Activated CD4-positive, alpha-beta T cell treated with anti-CD3 and anti-CD28 coated beads, Interleukin-2, amount 10 ng/mL, durations not matched to agents 24 days and 14 days (primary cell): ENCODE data around the gene RARRES1. TPM values are rescaled to one million over a fixed set of nuclear protein-coding genes. Genes with fewer than 3 reads are reported as not detected.
A peak's percentile ranks its signal among the peaks of the same experiment; 100 is the strongest.

Experiments
- DNase-seq: peaks from one replicate; pipeline ENCODE4 v3.0.0; 2022
- H3K27ac Mint-ChIP-seq: one replicate; pipeline ENCODE4 v1.8.0; 2022; ENCODE audit warnings: mild to moderate bottlenecking, mixed read lengths
- H3K27me3 Mint-ChIP-seq: one replicate; pipeline ENCODE4 v1.8.0; 2022; ENCODE audit warnings: mixed read lengths
- H3K36me3 Mint-ChIP-seq: one replicate; pipeline ENCODE4 v1.8.0; 2022; ENCODE audit warnings: low read depth, mild to moderate bottlenecking, mixed read lengths
- H3K4me1 Mint-ChIP-seq: one replicate; pipeline ENCODE4 v1.8.0; 2021; ENCODE audit warnings: mixed read lengths
- H3K4me3 Mint-ChIP-seq: one replicate; pipeline ENCODE4 v1.8.0; 2022; ENCODE audit warnings: mild to moderate bottlenecking, moderate library complexity, mixed read lengths
- H3K9me3 Mint-ChIP-seq: one replicate; pipeline ENCODE4 v1.8.0; 2021; ENCODE audit warnings: mixed read lengths
- intact Hi-C: fragments of 100-400 bp; cut with micrococcal nuclease; formaldehyde crosslinking; loops from one replicate; pipeline ENCODE4 v1.15.1; 2023
- total RNA-seq: library from RNA; stranded (reverse); gene quantifications from 2 replicates; pipeline ENCODE4 v1.2.3, GENCODE V29; 2022

The RARRES1 gene
- total RNA-seq, 1 donor from 2014 or later = not detected

DNA sequence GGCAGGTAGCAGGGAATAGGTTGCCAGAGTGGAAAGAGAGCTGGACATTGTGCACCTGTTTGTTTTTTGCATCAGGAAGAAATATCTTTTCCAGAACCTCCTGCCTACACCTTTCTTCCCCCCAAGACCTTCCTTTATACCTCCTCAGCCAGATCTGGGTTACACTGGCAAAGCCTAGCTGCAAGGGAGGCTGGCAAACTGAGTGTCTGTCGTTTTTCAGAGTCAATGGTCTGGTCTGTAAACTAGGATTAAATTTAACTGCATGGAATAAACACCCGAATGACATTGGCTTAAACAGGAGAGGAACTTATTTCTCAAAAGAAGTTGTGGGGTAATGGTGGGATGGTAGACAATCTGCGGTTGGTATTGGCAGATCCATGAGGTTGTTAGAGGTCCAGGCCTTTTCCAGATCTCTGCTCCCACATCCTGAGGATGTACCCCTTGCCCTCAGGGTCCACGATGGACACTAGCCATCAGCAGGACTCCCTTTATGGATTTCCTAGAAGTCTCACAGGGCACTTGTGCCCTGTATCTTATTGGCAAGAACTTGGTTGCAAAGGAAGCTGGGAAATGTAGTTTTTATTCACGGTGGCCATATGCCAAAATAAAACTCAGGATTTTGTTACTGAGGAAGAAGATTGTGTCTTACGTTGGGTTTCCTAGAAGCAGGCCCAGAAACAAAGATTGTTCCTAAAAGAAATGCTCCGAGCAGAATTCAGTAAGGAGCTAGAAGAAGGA, 3.2 kb upstream of the RARRES1 start:
- Mint-ChIP-seq H3K27me3 (no peaks in the 10 kb centered on the region), H3K27ac (no peak overlapping the region), H3K4me1 (peaks cover 1% of the 10 kb centered on the region), H3K36me3 (no peaks in the 10 kb centered on the region), H3K4me3 (no peak overlapping the region), H3K9me3 (peaks cover 4% of the 10 kb centered on the region)
- intact Hi-C loops = no loop called here
- DNase-seq = no peak

GRCh38 chr3:158733656-158734055, 1.4 kb upstream of the RARRES1 start:
- Mint-ChIP-seq H3K27me3 (no peaks in the 10 kb centered on the region), H3K9me3 (peaks cover 4% of the 10 kb centered on the region), H3K27ac (no peak overlapping the region), H3K4me1 (peaks cover 5% of the 10 kb centered on the region), H3K4me3 (no peak overlapping the region), H3K36me3 (no peaks in the 10 kb centered on the region)
- DNase-seq = no peak
- intact Hi-C loops = loop anchor here (5.0 kb wide), 1 partner anchor 61 kb away; the partner anchor contains the start of gene LXN

- no peak overlapping the region for H3K4me3 Mint-ChIP-seq
- peaks cover 4% of the 10 kb centered on the region for H3K9me3 Mint-ChIP-seq
- H3K4me1 Mint-ChIP-seq = peaks cover 9% of the 10 kb centered on the region
- no peak overlapping the region for H3K27ac Mint-ChIP-seq
- H3K27me3 Mint-ChIP-seq = no peaks in the 10 kb centered on the region
- H3K36me3 Mint-ChIP-seq = no peaks in the 10 kb centered on the region
- intact Hi-C loops = loop anchor here (5.0 kb wide), 1 partner anchor 61 kb away; the partner anchor contains the start of gene LXN
- DNase-seq = no peak
These were observed 571 bp upstream of the RARRES1 start for GRCh38 chr3:158732856-158733200.

DNA sequence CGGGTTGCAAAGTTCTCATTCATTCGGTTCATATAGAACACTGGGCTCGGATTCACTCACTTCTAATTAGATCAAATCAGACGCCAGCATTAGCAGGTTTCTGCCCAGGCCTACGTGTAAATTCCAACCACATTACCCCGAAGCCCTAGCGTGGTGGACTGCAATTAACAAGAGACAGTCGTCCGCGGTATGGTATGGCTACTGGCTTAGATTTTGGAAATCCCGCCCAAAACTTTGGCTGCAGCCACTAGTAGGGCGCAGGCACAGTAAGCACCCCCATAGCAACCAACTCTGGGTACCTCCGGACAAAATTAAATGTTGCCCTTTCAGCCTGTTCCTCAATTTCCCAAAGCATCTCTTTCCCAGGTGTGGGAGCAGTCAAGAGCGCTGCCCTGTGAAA, 771 bp downstream of the RARRES1 start:
- Mint-ChIP-seq H3K4me1 (peaks cover 16% of the 10 kb centered on the region), H3K27ac (no peak overlapping the region), H3K36me3 (no peaks in the 10 kb centered on the region), H3K9me3 (peaks cover 4% of the 10 kb centered on the region), H3K4me3 (peak overlapping the region; percentile 72), H3K27me3 (no peaks in the 10 kb centered on the region)
- intact Hi-C loops = loop anchor here (1.0 to 5.0 kb wide), 2 partner anchors 42 to 59 kb away; partner anchors contain the start of gene LXN
- DNase-seq = no peak

DNA sequence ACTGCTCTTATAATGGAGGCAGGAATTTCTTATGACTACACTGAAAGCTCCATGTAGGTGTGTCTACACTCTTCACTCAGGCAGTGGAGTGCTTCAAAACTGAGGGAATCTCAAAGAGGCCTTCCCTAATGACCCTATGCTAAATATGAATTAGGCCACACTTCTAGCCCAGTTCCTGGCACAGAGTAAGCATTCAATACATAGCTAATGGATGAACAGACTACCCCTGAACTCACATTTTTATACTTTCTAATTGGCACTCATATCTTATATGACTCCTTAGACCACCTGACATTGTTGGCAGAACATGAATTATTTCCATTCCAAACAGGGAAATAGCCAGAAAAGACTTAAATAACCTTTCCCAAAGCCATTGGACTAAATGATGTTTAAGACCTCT, 3.4 kb downstream of the RARRES1 start:
- Mint-ChIP-seq H3K9me3 (no peaks in the 10 kb centered on the region), H3K4me1 (peaks cover 27% of the 10 kb centered on the region), H3K27ac (no peak overlapping the region), H3K4me3 (no peak overlapping the region), H3K36me3 (no peaks in the 10 kb centered on the region), H3K27me3 (no peaks in the 10 kb centered on the region)
- intact Hi-C loops = no loop called here
- DNase-seq = no peak

- H3K4me3 Mint-ChIP-seq = peak overlapping the region; percentile 50
- no peaks in the 10 kb centered on the region for H3K27me3 Mint-ChIP-seq
- no peak for DNase-seq
- H3K36me3 Mint-ChIP-seq = peaks cover under 1% of the 10 kb centered on the region
- peak overlapping the region; percentile 48 for H3K27ac Mint-ChIP-seq
- peaks cover 31% of the 10 kb centered on the region for H3K4me1 Mint-ChIP-seq
- intact Hi-C loops = no loop called here
- H3K9me3 Mint-ChIP-seq = no peaks in the 10 kb centered on the region
These were observed 4.2 kb downstream of the RARRES1 start for GRCh38 chr3:158728061-158728377.

GRCh38 chr3:158727206-158728060, 4.8 kb downstream of the RARRES1 start:
- DNase-seq = peak; percentile 86
- Mint-ChIP-seq H3K27me3 (no peaks in the 10 kb centered on the region), H3K9me3 (no peaks in the 10 kb centered on the region), H3K27ac (no peak overlapping the region), H3K4me3 (peak overlapping the region; percentile 50), H3K4me1 (peaks cover 34% of the 10 kb centered on the region), H3K36me3 (peaks cover 4% of the 10 kb centered on the region)
- intact Hi-C loops = loop anchor here (1.0 kb wide), 1 partner anchor 64 kb away; no protein-coding TSS in a partner anchor

DNA sequence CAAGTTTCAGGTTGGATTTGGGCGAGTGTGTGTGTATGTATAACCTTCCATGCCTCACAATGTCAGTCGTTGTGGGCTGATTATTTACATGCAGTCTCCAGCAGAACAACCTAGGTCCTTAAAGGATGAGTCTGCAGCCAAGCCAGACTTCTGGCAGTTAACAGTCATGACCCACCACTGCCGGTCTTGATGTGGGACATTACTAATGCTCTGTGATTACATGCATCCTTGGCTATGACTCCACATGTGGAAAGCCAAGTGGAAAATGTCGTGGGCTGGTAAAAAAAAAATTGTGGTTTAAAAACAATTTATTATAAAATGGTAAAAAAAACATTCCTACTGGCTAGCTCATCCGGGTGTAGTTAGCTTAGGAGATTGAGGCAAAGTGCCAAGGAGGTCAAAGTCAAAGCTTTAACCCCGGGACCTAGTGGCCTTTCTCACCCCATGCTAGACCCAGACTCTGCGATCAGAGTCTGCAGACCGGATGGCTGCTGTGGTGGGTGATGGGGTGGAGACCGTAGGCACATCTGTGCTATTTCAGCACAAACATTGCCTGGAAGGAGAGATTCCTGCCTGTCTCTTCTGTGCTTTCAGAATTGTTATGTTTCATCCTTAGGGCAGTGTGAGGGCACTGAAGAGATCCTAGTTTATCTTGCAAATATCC, 6.8 kb downstream of the RARRES1 start:
- Mint-ChIP-seq H3K4me1 (peaks cover 42% of the 10 kb centered on the region), H3K36me3 (peaks cover 10% of the 10 kb centered on the region), H3K9me3 (no peaks in the 10 kb centered on the region), H3K4me3 (no peak overlapping the region), H3K27me3 (no peaks in the 10 kb centered on the region), H3K27ac (peak overlapping the region; percentile 70)
- intact Hi-C loops = no loop called here
- DNase-seq = no peak

DNA sequence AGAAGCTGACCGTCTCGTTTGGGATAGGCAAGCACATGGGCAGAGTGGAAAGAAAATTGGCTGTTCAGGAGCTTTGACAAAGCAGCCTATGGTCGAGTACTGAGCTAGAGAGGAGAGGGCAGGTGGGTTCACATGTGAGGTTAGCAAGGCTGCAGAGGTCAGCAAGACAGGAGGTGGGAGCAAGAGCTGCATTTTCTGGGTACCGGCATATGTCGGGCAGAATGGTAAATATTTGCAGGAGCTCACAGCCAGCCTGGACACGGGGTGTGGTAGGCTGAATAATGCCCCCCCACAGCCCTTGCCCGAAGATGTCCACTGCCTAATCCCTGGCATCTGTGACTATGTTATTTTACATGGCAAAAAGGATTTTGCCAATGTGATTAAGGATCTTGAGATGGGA, 8.3 kb downstream of the RARRES1 start:
- H3K9me3 Mint-ChIP-seq = no peaks in the 10 kb centered on the region
- intact Hi-C loops = loop anchor here (1.0 kb wide), 1 partner anchor 67 kb away; no protein-coding TSS in a partner anchor
- no peak for DNase-seq
- peaks cover 13% of the 10 kb centered on the region for H3K36me3 Mint-ChIP-seq
- H3K4me3 Mint-ChIP-seq = no peak overlapping the region
- H3K4me1 Mint-ChIP-seq = peaks cover 42% of the 10 kb centered on the region
- H3K27ac Mint-ChIP-seq = peak overlapping the region; percentile 96
- no peaks in the 10 kb centered on the region for H3K27me3 Mint-ChIP-seq

GRCh38 chr3:158722108-158722507, 10.1 kb downstream of the RARRES1 start:
- H3K36me3 Mint-ChIP-seq = peaks cover 14% of the 10 kb centered on the region
- H3K4me3 Mint-ChIP-seq = no peak overlapping the region
- H3K27ac Mint-ChIP-seq = no peak overlapping the region

GRCh38 chr3:158718490-158719170, 13.6 kb downstream of the RARRES1 start:
- no peaks in the 10 kb centered on the region for H3K27me3 Mint-ChIP-seq
- intact Hi-C loops = no loop called here
- H3K36me3 Mint-ChIP-seq = peaks cover 14% of the 10 kb centered on the region
- peaks cover 23% of the 10 kb centered on the region for H3K4me1 Mint-ChIP-seq
- no peak overlapping the region for H3K27ac Mint-ChIP-seq
- no peaks in the 10 kb centered on the region for H3K9me3 Mint-ChIP-seq
- H3K4me3 Mint-ChIP-seq = no peak overlapping the region
- no peak for DNase-seq

More at GRCh38 chr3:158722108-158722507, 10.1 kb downstream of the RARRES1 start:
- Mint-ChIP-seq H3K4me1 (peaks cover 32% of the 10 kb centered on the region), H3K27me3 (no peaks in the 10 kb centered on the region), H3K9me3 (no peaks in the 10 kb centered on the region)
- intact Hi-C loops = no loop called here
- no peak for DNase-seq

- peaks cover 12% of the 10 kb centered on the region for H3K36me3 Mint-ChIP-seq
- DNase-seq = no peak
- intact Hi-C loops = no loop called here
- no peaks in the 10 kb centered on the region for H3K27me3 Mint-ChIP-seq
- H3K4me1 Mint-ChIP-seq = peaks cover 23% of the 10 kb centered on the region
- no peak overlapping the region for H3K4me3 Mint-ChIP-seq
- no peaks in the 10 kb centered on the region for H3K9me3 Mint-ChIP-seq
- no peak overlapping the region for H3K27ac Mint-ChIP-seq
These were observed 14.7 kb downstream of the RARRES1 start for GRCh38 chr3:158717576-158717975.

DNA sequence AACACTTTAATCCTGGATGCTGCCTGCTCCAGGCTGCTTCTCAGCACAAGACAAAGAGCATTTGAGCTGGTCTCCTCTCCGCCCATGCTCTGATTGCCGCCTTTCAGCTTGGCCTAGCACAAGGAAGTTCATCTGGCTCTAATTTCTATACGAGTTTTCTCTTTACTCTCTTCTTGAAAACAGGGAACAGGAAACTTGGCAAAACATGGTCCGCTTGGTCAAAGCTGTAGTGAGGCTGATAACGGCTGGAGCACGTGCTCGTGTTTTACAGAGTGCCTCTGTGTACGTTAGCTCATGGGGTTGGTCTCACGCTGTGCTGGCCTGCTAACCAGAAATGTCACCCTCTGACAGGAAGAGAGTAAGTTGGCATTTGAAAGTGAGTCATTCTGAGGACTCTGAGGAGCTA, 19.2 kb downstream of the RARRES1 start:
- intact Hi-C loops = no loop called here
- no peaks in the 10 kb centered on the region for H3K9me3 Mint-ChIP-seq
- no peak overlapping the region for H3K27ac Mint-ChIP-seq
- H3K4me3 Mint-ChIP-seq = no peak overlapping the region
- peaks cover 20% of the 10 kb centered on the region for H3K4me1 Mint-ChIP-seq
- H3K27me3 Mint-ChIP-seq = no peaks in the 10 kb centered on the region
- no peak for DNase-seq
- H3K36me3 Mint-ChIP-seq = peaks cover 20% of the 10 kb centered on the region
